Measurements from ENCODE around the gene VIPAS39.
"Not testable (repeated sequence)": the region's sequence is repeated elsewhere in the genome, so short reads cannot be mapped to it uniquely, and the experiment has no call there.

Gene VIPAS39

DNA sequence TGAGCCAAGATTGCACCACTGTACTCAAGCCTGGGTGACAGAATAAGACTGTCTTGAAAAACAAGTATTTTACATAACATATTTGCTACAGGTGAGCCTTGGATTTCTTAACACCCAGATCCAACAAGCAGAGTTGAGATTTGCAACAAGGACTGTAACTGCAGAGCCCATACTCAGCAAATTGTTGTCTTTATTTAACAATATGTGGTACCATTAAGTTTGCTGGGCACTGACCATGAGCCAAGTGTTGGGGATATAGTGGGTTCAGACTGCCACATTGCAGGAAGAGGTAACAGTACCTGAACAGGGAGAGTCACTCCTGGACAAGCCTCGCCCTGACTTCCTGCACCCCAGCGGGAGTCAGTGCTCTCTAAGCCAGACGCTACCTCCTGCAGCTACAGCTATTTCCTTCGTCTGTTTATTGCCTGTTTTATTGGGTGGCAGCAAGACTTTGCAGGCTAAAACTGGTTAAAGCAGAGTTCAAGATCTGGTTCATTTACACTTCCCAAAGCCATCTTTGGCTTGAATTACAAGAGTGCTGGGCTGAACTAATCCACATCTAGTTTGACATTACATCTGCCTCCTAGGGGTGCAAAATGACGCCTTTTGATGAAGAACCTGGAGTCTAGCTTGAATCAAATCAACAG is 12.9 kb upstream of the VIPAS39 start:
- DNase-seq (ENCODE audit: low read depth in 3 of 3, low spot score in 1 of 3) = no peak

DNA sequence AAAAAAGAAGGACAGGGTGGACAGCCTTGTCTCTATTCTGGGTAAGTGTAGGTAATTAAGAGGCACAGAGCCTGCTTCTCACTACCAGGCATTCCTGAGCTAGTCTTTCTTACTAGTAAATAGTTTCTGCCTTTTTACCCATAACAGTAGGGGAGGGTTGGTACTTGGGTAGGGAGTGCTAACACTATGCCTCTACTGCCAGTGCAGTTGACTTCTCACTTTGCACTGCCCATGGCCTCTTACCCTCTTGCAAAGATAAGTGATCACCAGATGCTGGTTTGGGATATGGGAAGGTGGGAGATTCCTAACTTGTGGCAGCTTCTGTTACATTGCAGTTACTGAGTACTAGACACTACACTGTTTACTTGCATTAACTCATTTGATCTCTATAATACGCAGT is 12.1 kb upstream of the VIPAS39 start:
- DNase-seq (ENCODE audit: low read depth in 3 of 3, low spot score in 1 of 3) = no peak

DNA sequence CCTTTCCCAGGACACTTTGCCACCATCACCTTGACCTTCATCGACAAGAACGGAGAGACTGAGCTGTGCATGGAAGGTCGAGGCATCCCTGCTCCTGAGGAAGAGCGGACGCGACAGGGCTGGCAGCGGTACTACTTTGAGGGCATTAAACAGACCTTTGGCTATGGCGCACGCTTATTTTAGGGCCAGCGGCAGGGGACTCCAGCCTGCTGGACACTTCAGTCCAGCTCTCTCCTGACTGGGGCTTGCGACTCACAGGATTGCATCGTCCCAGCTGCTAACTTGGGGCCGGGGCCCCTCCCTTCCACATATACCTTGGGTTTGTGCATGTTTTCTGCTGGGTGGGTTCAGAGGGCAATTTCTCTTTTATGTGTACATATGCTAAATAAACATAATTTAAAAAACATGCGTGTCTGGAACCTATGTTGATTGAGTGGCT is 11.7 kb upstream of the VIPAS39 start:
- DNase-seq (ENCODE audit: low read depth in 3 of 3, low spot score in 1 of 3) = no peak

DNA sequence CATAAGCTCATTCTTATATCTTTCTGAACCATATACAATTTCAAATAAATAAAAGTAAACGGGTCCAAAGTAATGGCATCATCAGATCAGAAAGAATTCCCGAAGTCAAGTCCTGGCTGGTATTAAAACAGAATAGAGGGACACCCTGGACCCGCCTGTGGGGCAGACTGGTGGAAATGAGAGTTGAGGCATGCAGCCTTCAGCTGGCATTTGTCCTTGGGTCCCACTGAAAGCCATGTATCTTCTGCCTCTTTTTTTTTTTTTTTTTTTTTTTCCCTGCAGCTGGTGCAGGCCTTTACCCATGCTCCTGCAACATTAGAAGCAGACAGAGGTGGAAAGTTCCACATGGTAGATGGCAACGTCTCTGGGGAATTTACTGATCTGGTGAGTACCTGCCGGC is 10.4 kb upstream of the VIPAS39 start:
- DNase-seq (ENCODE audit: low read depth in 3 of 3, low spot score in 1 of 3) = no peak

DNA sequence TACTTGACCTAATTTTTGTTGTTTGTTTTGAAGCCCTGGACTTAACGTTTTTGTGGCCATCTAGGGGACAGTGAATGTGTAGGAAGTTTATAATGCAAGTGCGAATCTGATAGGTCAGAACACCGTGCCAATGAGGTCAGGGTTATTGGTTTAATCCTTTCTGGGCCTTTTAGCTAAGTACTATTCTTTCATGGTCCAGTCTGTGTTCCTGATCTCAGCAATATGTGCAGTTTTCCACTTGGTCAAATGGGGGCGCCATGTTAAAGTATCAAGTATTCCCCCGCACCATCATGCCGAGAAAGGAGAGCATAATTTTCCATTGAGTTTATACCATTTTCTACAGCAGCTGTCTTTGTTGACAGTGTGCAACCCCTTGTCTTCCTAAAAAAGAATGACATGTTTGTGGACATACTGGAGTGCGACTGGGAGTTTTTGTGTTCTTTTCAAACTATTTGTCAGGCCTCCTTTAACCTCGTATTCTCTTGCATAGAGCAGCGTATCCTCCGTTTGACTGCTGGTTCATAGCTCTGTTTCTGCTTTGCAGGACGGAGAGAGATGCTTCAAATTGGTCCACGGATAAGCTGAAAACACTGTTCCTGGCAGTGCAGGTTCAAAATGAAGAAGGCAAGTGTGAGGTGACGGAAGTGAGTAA is 1.8 kb upstream of the VIPAS39 start:
- DNase-seq (ENCODE audit: low read depth in 3 of 3, low spot score in 1 of 3) = peak in 1 of 3 donors; percentile 30

DNA sequence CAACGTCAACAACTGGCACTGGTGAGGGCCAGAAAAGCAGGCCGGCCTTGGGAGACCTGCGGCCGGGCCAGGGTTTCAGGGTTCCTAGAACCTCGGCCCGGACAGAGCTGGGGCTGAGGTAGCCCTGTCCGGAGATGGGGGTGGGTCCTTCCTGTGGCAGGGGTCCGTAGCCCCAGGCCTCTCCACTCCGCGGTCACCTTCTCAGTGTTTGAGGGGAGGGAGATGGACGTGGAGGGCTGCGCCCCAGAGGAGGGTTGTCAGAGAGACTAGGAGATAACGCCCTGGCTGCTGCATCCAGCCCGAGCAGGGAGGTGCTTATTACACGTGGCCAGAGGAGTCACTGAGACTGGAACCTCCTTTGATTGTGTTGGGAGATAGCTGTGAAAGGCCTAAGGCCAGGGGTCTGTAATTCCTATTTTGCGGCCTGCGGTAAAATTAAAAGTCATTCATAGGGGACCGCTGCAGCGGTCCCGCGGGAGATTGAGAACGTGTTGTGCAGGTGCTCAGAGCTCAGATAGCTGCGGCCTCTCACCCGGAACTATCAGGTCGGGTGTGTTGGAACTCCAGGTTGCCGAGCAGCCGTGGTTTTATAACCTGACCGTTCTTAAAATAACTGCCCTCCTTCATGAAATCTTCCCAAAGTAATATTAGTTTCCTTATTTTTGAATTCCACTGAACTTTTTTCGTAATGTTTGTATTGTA is 999 bp upstream of the VIPAS39 start:
- peak in 1 of 3 donors; percentile 16 for DNase-seq (ENCODE audit: low read depth in 3 of 3, low spot score in 1 of 3)

DNA sequence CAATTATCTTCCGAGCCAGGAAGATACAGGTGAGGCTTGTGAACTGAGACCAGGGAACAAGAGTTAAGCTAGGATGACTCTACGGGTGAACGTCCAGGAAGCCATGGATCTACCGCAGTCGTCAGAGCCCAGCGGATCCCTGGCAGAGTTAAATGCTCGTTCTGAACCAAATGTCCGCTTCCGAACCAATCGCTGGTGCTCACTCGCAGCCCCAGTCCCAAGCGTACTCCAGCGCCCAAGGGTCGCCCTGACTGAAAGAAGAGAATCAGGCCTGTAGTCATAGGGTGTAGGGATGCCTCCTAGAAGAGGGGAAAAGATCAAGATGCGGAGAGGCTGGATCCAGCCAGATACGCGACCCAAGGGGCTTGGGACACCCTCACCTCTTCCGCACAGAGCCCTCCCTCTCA is 283 bp downstream of the VIPAS39 start:
- no peak for DNase-seq (ENCODE audit: low read depth in 3 of 3, low spot score in 1 of 3)

DNA sequence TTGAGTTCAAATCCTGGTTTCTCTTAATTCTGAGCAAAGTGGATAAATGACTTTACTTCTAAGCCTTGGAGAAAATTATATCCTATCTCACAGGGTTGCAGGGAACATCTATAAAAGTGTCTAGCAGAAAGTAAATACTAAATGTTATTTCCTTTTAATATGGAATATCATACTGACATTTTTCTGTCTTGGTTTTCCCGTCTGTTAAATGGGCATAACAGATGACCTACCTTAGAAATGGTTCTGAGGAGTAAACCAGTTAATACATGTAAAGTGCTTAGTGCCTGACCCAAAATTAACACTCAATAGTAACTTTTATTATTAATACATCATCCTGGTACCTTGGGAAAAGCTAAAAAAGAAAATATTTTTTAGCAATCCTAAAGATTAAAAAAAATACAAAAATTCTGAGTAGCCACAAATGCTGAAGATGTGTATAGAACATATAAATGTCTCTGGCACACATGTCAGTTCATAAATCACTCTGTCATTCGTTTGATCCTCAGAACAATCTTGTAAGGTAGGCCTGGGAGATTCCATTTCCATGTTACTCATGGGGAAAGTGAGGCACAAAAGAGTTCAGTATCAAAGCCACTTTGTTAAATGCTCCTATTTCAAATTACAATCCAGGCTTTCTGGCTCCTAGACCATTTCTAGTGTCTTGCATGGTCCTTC is 1.3 kb downstream of the VIPAS39 start:
- no peak for DNase-seq (ENCODE audit: low read depth in 3 of 3, low spot score in 1 of 3)

DNA sequence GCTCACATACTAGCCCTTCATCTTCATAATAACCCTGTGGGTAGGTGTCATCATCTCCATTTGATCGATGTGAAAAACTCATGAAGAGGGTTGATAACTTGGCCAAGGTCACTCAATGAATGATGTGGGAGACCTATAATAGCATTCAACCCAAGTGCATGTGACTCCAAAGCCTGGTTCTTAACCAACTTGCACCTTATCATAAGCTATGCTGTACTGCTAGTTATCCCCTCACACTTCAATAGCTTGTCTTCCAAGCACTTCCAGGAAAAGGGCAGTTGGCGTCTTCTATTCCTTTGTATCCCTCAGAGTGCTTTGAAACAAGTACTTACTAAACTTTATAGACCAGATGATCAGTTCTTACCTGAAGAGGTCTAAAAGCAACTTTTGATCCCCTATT is 15.2 kb downstream of the VIPAS39 start:
- no peak for DNase-seq (ENCODE audit: low read depth in 3 of 3, low spot score in 1 of 3)

DNA sequence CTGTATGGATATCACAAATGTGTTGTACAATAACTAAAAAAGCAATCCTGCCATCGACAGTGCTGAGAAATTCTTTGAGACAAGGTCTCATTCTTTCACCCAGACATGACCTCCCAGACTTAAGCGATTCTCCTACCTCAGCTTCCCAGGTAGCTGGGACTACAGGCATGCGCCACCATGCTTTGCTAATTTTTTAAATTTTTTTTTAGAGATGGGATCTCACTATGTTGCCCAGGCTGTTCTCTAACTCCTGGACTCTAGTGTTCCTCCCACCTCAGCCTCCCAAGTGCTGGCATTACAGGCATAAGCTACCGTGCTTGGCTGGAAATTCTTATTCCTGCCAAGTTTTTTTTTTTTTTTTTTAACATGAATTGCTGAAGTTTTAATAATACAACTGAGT is 17.5 kb downstream of the VIPAS39 start:
- no peak for DNase-seq (ENCODE audit: low read depth in 3 of 3, low spot score in 1 of 3)

DNA sequence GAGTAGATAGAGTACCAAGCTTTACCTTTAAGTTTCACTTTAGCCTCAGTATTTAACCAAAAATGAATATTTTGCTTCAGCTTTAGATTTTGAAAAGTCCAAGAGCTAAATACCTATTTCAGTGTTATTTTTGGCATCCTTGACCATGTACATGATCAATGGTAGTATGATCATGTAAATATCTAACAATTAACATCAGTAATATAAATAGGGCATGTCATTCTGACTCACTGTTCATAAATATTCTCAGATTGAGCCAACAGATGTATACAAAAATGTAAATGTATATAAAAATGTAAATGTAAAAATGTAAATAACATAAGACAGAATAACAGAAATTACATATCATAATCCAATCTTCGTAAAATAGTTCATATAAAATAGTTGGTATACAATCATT is 18.8 kb downstream of the VIPAS39 start:
- DNase-seq (ENCODE audit: low read depth in 3 of 3, low spot score in 1 of 3) = no peak

DNA sequence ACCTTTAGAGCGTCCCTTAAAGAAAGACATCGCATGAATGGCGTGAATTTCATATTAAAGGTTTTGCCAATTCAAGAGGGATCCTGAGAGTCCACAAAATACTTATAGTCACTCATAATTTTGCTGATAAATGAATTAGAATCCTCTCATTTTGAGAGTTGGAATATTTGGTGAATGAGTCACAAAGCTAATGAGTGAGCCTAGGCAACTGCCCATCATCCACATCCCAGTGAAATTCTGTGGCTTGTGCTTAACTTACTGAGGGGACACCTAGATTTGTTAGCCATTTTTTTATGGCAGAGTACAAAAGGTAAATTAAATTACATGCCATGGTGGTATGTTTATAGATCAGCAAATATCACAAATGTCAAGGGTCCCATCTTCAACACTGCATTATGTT is 21.4 kb downstream of the VIPAS39 start:
- no peak for DNase-seq (ENCODE audit: low read depth in 3 of 3, low spot score in 1 of 3)

DNA sequence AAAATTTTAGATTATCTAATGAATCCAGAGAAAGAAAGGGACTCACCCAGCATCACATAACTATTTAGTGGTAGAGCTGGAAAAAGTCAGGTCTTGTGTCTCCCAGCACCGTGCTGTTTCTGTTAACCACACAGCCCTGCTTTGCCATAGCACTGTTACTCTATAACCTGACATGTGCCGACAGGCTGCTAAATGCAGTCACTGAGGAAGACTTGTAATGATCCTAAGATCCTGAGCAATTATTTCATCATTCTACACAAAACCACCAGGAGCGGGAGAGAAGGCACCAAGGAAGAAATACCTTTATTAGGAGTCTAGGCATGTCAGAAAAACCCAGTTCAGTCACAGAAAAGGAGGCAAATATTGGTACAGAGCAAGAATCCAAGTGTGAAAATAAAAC is 31.0 kb downstream of the VIPAS39 start:
- no peak for DNase-seq (ENCODE audit: low read depth in 3 of 3, low spot score in 1 of 3)

DNA sequence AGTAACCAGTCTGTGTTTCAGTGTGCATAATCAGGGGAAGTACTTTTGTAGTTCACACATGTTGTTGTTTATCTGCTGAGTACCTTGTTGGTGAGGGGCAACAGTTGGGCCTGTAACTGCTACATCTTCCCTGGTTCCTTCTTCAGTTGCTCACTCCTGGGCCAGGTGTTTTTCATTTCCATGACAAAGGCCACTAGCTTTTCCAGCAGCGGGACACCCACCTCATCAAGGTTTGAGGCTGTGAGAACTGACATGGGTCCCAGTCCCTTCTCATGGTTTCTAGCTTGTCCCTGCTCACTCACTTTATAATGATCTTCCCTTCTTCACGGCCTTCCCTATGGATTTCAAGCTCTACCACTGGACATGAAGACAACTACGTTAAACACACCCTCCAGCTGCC is 32.5 kb downstream of the VIPAS39 start:
- DNase-seq (ENCODE audit: low read depth in 3 of 3, low spot score in 1 of 3) = no peak

DNA sequence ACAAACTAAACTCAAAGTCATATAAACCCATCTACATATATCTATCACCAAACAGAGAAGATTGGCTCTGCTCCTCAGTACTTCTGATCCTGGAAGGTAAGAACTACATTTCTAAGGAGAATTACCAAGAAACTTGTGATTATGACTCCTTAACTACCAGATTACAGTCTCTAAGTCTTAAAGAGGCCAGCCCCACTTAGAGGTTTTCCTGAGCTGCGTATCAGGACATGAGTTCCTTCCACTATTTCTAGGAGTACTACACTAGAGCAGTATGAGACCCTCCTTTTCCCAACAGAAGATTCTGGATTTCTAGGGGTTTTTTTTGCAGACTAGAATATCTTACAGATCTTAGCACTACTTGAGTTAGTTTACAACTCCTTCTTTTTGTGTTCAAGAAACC is 34.0 kb downstream of the VIPAS39 start, which contains the start of gene NOXRED1:
Gene NOXRED1, minus strand, starts transcription at position 101 of the 400 bp plus-strand sequence. CDS start 634 bp downstream, outside the sequence.
- no peak for DNase-seq (ENCODE audit: low read depth in 3 of 3, low spot score in 1 of 3)

DNA sequence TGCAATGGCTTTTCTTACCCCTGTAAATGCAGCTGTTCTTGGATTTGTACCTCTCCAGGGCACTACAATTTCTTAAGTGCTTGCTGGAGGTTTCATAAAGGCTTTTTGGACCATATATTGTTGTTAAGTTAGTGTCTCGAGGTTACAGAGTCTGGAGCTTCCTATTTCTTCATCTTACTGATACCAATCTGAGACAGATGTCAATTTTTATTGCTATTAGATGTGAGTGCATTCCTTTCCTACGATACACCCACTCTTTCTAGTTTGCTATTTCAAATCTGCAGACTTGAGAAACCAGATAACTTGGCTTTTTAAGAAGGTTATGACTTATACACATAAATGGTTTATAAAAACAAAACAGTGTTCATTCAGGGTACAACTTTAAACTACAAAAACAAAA is 36.2 kb downstream of the VIPAS39 start:
- no peak for DNase-seq (ENCODE audit: low read depth in 3 of 3, low spot score in 1 of 3)

DNA sequence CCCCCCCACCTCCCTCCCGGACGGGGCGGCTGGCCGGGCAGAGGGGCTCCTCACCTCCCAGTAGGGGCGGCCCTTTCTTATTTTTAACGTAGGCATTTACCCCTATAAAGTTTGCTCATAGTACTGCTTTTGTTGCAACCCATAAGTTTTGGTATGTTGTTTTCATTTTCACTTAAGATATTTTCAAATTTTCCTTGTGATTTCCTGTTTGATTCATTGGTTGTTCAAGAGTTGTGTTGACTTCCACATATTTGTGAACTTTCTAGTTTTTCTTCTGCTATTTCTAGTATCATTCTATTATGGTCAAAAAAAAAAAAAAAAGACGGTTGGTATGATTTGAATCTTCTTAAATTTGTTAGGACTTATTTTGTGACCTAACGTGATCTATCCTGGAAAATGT is 40.6 kb downstream of the VIPAS39 start:
- DNase-seq (ENCODE audit: low read depth in 3 of 3, low spot score in 1 of 3) = no peak

DNA sequence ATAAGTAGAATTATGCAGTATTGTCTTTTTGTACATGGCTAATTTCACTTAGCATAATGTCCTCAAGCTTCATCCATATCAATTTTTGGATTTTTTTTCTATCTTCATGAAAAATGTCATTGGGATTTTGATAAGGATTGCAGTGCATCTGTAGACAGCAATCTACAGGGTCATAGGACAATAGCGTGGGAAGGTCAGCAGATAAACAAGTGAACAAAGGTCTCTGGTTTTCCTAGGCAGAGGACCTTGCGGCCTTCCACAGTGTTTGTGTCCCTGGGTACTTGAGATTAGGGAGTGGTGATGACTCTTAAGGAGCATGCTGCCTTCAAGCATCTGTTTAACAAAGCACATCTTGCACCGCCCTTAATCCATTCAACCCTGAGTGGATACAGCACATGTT is 41.3 kb downstream of the VIPAS39 start:
- DNase-seq (ENCODE audit: low read depth in 3 of 3, low spot score in 1 of 3) = not testable (repeated sequence)

DNA sequence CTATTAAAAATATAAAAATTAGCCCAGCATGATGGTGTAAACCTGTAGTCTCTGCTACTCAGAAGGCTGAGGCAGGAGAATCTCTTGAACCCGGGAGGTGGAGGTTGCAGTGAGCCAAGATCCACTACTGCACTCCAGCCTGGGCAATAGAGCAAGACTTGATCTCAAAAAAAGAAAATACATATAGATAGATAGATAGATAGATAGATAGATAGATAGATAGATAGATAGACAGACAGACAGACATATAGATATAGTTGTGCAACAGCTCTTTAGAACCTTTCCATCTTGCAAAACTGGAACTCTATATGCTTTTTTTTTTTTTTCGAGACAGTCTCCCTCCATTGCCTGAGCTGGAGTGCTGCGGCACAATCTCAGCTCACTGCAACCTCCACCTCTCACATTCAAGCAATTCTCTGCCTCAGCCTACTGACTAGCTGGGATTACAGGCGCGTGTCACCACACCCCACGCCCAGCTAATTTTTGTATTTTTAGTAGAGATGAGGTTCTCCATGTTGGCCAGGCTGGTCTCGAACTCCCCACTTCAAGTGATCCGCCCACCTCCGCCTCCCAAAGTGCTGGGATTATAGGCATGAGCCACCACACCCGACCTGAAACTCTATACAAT is 41.9 kb downstream of the VIPAS39 start:
- not testable (repeated sequence) for DNase-seq (ENCODE audit: low read depth in 3 of 3, low spot score in 1 of 3)

DNA sequence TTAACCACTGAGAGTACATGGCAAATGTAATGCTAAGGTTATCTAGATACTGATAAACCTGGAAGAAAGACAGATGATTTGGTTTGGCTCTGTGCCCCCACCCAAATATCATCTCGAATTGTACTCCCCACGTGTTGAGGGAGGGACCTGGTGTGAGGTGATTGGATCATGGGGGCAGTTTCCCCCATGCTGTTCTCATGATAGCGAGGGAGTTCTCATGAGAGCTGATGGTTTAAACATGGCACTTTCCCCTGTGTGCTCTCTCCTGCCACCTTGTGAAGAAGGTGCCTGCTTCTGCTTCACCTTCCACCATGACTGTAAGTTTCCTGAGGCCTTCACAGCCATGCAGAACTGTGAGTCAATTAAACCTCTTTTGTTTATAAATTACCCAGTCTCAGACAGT is 48.3 kb downstream of the VIPAS39 start:
- DNase-seq (ENCODE audit: low read depth in 3 of 3, low spot score in 1 of 3) = no peak

DNA sequence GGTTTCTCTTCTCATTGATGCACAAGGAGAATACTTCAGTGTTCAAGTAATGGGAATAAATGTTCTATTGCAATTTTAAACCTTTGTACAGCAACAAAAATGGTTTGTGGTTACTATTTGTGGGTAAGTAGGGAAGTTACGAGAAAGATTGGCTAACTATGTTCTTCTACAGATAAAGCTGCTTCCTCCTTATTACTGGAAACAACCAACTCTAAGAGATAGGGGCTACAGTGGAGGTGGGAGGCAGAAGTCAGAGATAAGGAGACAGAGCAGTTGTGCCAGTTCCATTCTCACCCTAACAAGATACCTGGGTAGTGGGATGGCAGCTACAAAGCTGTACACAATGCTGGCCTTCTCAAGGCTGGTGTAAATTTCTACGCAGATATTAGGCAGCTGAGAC is 50.2 kb downstream of the VIPAS39 start:
- DNase-seq (ENCODE audit: low read depth in 3 of 3, low spot score in 1 of 3) = no peak

All from stimulated activated CD4-positive, alpha-beta T cell treated with anti-CD3 and anti-CD28 coated beads, TNF-alpha, amount 100 ng/mL, for 1 hour (primary cell).